ENCODE results near the gene TPP1. TPM values are rescaled to one million over a fixed set of nuclear protein-coding genes. Genes with fewer than 3 reads are reported as not detected.
A peak's percentile ranks its signal among the peaks of the same experiment; 100 is the strongest.

TPP1 gene
- total RNA-seq, 1 experiment from 2014 or later, result 36.1 TPM

DNA sequence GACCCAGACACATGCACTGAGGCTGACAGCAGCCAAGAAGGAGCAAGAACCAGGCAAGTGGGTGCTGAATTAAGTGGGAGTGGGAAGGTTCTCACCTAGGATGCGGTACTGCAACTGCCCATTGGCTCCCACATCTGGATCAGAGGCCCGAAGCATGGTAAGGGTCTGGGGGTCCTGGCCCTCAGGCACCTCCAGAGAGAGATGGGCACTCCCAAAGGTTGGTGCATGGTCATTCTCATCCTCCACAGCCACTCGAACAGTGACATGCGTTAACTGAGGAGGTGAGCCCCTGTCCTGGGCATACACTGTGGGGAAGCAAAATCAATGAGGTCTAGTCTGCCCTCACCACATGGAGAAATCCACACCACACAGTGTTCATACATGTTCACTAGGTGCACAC lies 9.3 kb upstream of the TPP1 start:
- no peak for DNase-seq (ENCODE audit: low read depth)

DNA sequence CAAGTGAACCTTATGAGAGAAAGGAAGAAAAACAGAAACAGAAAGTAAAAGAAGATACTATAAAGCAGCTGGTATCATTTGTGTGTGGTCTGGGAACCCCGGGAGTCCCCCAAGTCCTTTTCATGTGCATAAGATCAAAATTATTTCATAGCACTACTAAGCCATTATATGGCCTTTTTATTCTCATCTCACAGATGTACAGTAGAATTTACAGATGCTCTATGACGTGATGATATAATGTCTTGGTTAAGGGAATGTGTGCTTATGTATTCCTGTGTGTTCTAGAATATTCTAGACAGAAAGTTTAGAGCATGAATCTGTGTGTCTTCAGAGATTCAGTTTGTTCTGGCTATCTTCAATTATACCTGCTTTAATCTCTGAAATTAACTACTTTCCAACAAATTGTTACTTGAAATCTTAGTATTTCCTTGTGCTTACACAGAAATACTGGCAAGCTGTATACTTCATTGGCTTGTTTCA lies 8.6 kb upstream of the TPP1 start:
- no peak for DNase-seq (ENCODE audit: low read depth)

DNA sequence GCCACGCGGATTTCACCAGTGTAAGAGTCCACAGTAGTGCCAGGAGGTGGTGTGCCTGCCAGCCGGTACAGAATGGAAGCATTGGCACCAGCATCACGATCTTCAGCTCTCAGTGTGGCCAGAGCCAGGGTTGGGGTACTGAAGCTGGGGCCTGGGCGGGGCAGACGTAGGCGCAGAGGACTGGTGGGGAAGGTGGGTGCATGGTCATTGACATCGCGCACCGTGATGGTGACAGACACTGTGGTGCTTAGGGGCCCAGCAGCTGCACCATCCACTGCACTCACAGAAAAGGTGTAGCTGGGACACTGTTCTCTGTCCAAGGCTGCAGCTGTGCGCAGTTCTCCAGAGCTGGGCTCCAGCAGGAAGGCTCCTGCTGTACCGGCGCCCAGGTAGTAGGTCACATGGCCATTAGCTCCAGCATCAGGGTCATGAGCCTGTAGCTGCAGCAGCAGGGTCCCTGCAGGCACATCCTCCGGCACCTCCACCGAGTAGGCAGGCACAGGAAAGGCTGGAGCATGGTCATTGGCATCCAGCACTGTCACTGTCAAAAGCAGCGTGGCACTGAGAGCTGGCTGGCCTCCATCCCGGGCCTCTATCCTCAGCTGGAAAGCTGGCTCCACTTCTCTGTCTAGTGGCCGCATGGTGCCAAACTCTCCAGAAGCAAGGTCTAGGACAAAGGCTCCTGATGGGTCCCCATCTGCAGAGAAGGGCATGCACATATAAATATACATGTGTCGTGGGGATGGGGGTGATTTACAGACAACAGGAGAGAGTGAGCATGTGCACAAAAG lies 7.9 kb upstream of the TPP1 start:
- DNase-seq (ENCODE audit: low read depth), result no peak

DNA sequence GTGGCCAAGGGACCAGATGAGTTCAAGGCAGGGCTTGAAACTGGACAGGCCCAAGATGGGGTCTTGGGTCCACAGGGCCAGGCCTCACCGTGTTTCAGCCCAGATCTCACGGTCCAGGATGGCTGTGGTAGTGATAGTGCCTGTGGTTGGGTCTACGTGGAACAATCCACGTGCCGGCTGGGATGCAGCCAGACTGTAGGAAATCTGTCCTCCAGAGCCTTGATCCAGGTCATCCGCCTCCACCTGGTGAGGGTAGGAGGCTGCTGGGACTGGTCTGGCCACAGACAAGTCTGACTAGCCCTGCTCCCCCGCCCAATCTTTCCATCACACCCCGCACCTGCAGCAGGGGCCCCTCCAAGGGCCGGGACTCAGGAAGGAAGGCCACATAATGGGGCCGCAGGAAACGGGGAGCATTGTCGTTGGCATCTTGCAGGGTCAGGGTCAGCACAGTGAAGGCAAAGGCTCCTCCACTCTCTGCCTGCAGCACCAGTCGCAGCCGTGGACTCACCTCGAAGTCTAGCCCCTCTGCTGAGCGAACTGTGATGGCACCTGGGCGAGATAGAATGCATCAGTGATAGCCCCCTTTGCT lies 6.7 kb upstream of the TPP1 start:
- DNase-seq (ENCODE audit: low read depth), result no peak

DNA sequence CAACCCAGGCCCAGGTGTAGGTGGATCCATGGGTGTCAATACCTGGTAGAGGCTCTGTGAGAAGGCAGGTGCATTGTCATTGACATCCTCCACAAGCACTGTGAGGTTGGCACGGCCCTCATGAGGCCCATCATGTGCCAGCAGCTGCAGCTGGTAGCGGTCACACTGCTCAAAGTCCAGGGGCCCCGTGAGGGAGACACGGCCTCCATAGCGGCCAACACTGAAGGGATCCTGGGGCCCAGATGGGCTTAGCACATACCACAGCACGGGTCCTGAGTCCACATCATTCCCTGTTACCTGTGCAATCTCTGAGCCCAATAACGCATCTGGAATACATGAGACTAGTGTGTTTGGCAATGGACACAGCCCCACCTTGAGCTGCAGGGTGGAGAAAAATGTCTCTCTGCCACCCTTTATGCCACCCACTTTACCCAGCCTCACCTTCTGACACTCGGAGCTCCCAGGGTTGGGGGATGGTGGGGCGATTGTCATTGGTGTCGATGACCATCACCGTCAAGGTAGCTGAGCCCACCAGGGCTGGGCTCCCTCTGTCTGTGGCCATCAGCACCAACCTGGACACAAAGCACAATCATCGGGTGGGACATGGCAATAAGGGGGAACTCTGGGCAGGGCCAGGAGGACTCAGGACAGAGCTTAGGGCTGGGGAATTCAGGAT lies 6.1 kb upstream of the TPP1 start:
- no peak for DNase-seq (ENCODE audit: low read depth)

DNA sequence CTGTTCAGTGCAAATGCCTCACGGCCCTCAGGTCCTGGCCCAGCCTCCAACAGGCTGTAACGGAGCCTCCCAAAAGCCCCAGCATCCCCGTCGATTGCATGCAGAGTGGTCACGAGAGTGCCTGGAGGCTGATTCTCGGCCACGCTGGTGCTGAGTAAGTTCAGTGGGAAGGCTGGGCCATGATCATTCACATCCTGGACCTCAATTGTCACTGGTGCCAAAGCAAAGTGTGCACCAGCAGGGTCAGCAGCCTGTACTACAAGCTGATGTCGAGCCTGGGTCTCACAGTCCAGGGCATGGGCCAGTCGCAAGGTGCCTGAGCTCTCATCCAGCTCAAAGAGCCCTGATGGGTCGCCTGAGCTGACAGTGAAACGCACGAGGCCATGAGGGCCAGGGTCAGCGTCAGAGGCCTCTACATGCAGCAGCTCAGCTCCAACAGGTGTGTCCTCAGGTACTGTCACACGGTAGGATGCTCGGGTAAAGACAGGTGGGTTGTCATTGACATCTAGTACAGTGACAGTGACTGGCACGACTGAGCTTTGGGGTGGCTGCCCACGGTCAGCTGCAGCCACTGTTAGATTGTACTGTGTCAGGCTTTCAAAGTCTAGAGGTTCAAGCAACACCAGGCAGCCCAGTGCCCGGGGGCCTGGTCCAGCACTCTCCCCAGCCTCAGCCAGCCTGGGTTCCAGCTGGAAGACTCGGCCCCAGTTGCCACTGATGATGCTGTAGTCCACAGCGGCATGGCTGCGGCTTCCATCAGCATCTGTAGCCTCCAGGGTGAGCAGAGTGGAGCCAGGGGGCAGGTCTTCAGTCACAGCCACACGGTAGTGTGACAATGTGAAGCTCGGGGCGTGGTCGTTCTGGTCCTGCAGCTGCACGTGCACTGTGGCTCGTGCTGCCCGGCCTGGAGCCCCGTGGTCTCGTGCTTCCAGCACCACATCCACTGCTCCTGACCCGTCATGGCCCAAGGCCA lies 4.5 kb upstream of the TPP1 start:
- DNase-seq (ENCODE audit: low read depth), result no peak

DNA sequence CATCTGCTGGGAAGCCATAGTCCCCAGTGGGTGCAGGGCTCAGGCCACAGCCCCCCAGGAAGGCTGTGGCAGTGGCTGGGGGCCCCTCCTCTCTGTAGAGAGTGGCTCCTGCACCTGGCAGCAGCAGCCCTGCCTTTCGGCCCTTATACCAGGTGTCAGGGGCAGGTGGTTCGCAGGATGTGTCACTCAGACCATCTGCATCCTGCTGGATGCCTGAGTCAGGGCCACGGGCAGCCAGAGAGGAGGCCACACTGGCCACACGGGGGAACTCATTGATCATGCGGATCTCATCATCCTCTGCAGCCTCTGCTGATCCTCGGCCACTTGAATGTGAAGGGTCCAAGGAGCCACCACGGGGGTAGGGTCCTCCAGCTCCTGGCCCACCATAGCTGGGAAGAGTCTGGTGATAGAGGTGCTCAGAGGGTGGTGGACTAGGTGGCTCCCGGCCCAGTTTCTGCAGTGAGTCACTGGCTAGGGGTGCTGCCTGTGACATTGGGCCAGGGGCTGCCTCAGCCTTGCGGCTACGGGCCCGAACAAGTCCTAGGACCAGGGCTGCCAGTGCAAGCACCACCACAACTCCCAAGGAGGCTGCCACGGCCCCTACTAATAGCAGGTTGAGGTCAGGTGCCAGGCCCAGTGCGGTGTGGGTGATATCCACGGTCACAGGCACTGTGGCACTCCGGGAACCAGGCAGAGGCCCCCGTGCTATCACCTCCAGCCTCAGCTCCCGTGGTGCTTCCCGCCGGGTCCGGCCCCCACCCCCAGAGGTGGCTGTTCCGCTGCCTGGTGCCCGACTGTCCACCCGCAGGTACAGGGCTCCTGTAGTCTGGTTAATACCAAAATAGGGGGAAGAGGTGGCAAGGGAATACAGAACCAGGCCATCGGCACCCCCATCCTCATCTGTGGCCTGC lies 3.3 kb upstream of the TPP1 start:
- DNase-seq (ENCODE audit: low read depth), result no peak

DNA sequence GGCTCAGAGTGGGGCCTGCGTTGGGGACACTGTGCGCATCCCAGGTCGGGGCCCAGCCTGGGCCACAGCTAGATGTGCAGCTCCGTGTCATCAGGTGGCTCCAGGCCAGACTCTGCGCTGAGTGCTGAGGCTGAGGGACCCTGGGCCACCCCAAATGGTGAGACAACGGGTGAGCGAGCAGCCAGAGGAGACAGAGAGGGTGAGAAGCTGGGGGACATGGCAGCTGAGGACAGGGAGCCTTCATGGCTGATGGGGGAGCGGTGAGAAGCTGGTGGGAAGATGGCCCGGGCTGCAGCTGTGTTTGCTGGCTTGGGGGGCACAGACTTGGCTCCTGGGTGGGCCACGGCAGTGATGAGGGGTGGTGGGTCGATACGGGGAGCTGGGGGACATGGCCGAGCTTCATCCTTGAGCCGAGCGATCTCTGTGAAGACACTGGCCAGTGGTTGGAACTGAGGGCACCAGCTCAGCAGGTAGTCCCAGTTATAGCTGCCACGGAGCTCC lies 2.5 kb upstream of the TPP1 start:
- DNase-seq (ENCODE audit: low read depth), result no peak

DNA sequence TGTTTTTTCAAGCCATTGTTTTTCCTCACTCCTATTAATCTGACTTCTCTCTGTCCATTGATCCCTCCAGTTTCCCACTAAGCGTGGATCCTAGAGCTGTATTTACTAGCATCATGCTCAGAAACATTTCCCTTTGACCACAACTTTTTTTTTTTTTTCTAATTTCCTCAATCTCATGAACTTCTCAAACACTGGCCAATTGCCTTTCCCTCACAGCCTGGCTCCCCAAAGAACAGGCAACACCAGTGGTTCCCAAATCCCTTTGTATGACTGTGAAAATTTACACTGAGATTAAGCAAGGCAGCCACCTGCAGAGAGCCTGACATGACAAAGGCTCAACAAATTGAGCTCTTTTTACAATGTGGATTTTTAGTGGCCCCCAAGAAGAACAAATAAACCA lies 1.4 kb upstream of the TPP1 start:
- DNase-seq (ENCODE audit: low read depth), result no peak

DNA sequence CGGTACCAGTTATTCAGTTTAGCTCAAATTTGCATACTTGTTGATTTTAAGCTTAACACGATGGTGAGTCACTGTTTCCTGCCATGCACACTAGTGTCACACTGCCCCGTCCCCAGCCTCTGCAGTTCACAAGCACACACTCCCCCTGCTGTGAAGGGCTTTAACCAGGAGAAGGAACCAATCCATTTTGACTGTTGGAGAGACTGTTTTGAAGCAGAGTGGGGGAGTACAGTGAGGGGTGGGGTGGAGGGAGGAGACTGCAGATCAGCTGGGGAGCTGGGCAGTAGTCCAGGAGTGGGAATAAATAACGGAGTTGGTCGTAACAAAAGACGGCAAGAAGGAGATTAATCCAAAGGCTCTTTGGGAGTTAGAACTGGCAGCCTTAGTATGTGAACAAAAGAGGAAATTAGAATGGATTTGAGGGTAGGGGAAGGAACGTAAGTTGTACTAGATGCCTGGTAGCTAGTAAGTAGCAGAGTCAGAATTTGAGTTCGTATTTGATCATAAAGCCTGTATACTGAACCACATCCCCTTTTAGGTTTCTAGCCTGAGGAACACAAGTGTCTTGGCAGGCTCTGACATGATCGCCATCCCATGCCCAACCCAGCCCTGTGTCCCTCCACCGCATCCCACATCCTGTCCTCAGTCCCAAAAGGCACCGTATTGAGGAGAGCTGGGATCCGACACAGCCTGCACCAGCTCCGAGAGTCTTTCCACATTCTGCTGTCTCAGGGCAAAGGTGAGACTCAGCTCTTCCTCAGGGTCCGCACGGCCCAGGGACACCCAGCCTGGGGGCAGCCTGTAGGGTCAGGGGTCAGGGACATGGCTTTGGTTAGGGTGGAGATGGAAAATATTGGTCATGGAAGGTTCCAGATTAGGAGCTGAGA lies 862 bp downstream of the TPP1 start:
- peak; percentile 79 for DNase-seq (ENCODE audit: low read depth)

DNA sequence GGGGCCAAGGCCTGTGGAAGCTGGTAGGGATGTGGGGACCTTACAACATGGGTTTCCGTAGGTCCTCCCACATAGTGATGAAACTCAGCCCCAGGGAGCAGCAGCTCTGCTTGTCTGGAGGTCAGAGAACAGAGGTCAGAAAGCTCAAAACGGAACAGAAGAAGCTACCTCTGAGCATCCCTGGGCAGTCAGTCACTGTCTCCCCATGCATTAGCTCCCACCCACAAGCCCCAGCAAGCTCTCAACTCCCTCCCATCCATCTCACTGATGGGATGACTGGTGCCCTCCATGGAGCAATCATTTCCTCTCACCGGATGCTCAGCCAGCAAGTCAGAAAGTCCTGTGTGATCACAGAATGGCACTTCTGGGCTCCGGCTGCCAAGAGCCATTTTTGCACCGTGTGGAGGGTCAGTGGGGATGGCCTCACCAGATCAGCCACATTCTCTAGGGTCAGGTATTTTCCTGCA lies 1.9 kb downstream of the TPP1 start:
- no peak for DNase-seq (ENCODE audit: low read depth)

DNA sequence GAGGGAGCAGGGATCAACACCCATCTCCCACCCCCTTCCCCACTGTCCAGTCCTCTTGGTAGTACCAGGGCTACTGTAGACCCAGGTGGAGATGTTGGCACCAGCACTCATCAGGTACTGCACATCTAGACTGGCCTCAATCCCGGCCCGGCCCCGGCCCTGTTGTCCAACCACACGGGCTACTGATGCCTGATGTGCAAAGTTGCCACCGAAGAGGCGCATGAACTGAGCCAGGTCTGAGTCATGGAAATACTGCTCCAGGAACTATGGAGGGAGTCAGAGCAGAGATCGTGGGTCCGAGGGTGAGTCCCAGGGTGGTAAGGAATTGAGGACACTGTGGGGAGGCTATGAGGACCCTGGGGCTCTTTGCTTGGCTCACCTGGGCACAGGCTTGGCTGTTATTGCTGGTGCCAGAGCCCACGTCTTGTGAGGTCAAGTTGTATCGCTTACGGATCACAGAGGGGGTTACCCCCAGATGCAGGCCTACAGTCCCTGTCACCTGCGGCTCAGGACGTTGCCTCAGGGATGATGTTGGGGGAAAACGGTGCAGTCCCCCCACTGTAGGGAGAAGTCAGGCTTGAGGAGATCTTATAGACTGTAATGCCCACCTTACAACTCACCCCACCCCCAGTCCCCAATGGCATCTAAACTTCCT lies 2.5 kb downstream of the TPP1 start:
- DNase-seq (ENCODE audit: low read depth), result no peak

DNA sequence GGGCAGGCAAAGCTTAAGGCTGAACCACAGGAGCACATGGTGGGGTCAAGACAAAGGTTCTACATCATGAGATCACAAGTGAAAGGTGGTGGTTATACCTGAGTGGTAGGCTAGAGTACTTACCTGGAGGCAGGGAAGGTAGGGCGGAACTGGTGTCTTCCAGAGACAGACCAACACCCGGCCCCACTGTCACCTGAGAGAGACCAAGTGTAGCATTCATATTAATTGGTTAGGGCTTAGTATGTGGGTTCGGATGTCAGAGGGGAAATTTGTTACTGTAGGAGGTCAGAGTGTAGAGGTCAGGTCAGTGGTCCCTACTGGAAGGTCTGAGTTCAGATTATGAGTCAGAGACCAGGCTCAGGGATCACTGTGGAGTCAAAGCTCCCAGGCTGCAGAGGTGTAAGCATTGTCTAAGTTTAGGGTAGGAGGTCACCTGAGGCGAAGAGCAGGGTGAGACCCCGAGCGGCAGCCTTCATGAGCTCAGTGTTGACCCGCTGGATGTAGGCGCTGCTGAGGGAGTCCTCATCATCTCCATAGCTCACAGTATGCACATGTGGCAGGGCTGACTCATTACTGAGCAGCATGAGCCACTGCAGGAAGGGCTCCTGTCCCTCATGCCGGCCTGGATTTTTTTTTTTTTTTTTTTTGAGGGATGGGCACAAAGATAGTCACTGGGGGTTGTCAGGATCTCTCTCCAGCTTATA lies 3.2 kb downstream of the TPP1 start:
- DNase-seq (ENCODE audit: low read depth), result no peak

DNA sequence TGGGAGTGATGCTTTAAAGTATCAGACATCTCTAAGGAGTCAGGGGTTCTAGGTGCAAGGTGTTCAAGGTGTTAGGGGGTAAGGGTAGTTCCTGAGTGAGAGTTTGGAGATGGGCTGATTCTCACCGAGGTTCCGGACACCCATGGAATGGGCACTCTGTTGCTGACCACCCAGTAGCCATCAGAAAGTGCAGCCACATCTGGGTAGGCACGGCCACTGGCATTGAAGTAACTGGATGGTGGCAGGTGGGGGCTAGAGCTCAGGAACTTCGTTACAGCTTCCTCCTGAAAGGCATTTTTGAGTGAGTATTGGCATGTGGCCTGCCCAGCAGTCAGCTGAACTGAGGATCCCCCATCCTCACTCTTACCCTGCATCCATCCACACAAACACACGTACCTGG lies 4.2 kb downstream of the TPP1 start:
- DNase-seq (ENCODE audit: low read depth), result no peak

DNA sequence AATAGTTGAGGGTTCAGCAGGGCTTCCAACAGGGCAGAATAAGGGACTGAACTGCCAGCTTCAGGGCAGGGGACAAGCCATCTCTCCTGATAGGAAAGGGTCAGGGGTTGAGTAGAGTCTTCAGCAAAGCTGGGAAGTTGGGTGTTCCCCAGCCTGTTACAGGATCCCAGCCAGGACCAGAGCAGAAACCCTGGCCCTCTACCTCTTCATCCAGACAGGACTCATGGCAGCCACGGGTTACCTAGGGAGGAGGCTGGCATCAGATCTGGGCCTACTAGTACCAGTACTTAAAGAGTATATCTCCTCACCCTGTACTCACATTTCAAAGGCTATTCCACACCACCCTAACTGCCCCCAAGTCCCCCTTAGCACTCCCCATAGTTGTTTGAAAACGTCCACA lies 4.8 kb downstream of the TPP1 start:
- no peak for DNase-seq (ENCODE audit: low read depth)

DNA sequence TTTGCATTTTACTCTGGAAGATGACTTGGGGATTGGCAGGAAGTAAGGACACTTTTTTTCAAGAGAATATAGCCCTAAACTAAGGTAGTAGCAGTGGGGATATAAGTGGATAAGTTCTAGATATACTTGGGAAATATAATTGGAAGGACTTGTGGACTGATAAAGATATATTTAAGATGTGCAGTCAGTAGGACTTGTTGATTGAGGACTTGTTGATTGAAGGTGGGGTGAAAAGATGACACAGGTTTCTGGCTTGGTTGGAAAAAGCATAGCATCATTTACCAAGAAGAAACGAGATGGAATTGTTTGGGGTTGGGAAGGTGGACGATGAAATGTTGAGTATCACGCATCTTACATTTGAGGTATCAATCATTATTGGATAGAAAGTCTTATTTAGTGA lies 5.7 kb downstream of the TPP1 start:
- no peak for DNase-seq (ENCODE audit: low read depth)

DNA sequence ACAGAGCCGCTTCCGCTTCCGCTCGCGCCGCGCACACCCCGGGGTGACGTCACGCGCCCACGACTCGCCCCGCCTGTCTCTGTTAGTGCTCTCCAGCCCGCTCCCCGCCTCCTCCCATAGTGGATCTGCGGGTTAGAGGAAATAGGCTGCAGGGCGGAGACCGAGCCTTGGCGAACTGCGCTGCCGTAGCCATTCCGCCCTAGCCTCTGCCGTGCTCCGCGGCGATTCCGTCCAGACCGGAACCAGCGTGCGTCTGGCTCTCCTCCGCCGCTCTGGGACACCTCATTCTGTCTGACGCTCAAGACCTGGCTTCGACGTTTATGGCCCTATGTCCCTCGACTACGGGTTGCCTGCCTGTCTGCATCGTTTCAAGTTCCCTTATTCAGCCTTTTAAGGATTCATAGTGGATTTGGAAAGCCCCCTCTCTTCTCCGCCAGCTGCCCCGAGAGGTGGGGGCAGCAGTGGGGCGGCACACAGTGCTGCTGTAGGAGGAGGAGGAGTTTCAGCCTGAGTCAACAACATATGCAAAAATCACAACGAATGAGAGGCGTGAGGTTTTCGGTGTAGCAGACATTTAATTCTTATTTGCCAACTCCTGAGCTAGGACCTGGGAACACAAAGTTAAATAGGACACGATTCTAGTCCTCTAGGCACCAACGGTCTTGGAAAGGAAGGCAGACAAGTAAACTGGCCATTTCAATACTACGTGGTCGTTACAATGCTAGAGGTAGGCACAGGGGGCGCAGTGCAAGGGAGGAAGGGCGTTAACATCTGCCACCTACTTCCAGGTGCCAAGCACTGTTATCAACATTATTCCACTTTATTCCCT lies 6.8 kb downstream of the TPP1 start, which contains the start of gene TAF10:
TSS of gene TAF10 (minus strand) at position 4 of the 829 bp plus-strand sequence. CDS start 27 bp downstream, outside the sequence.
- peak; percentile 94 for DNase-seq (ENCODE audit: low read depth)
